ENCODE measurements around the gene SPIRE2. TPM values are rescaled to one million over a fixed set of nuclear protein-coding genes. Genes with fewer than 3 reads are reported as not detected.
"Not testable (repeated sequence)": the region's sequence is repeated elsewhere in the genome, so short reads cannot be mapped to it uniquely, and the experiment has no call there.

The SPIRE2 gene, protein sequence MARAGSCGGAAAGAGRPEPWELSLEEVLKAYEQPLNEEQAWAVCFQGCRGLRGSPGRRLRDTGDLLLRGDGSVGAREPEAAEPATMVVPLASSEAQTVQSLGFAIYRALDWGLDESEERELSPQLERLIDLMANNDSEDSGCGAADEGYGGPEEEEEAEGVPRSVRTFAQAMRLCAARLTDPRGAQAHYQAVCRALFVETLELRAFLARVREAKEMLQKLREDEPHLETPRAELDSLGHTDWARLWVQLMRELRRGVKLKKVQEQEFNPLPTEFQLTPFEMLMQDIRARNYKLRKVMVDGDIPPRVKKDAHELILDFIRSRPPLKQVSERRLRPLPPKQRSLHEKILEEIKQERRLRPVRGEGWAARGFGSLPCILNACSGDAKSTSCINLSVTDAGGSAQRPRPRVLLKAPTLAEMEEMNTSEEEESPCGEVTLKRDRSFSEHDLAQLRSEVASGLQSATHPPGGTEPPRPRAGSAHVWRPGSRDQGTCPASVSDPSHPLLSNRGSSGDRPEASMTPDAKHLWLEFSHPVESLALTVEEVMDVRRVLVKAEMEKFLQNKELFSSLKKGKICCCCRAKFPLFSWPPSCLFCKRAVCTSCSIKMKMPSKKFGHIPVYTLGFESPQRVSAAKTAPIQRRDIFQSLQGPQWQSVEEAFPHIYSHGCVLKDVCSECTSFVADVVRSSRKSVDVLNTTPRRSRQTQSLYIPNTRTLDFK
- total RNA-seq (2014; rRNA removed; shearing (Covaris generic)) (3.6 TPM in 1 of 2 replicates, not detected in the other), polyA plus RNA-seq (2016; fragmentation: Nextera tagmentation; extraction: Ambion mirVana) (0.55 and 0.79 TPM in 2 replicates)

- Histone ChIP-seq H3K4me1 (ENCODE audit: insufficient read depth) (no peaks in the 10 kb centered on the region), H3K9me3 (ENCODE audit: low read depth) (no peaks in the 10 kb centered on the region), H3K79me2 (ENCODE audit: insufficient read depth) (no peaks in the 10 kb centered on the region), H3K4me3 (peak within 1 kb of the TSS; percentile 67), H3K4me2 (ENCODE audit: unreplicated experiment) (peak within 1 kb of the TSS; percentile 56), H3K27me3 (replicated peaks; ENCODE audit: insufficient read depth) (no peaks in the 10 kb centered on the region), H3K27ac (no peak within 1 kb of the TSS), H3K36me3 (ENCODE audit: low read depth) (no peaks in the 10 kb centered on the region), H2AFZ (peak within 1 kb of the TSS; percentile 59), H3K9ac (peak within 1 kb of the TSS; percentile 39; the same call in 1 of the 2 replicates), H3F3A (ENCODE audit: insufficient read depth) (no peaks in the 10 kb centered on the region), H4K20me1 (ENCODE audit: insufficient read depth) (no peaks in the 10 kb centered on the region), H3K9me2 (ENCODE audit: insufficient read depth) (no peaks in the 10 kb centered on the region)
- TF ChIP-seq EZH2 (IDR thresholded peaks at IDR 0.05; ENCODE audit: insufficient read depth, poor library complexity, severe bottlenecking), result no peak
- no peak for TF ChIP-seq EZH2phosphoT487 (IDR thresholded peaks at IDR 0.05; ENCODE audit: insufficient read depth, low read depth)
- DNase-seq, result peak; percentile 91
- 4% methylated on average over 19 to 57 of the region's 98 CpGs for WGBS, 2 experiments (ENCODE audit: low coverage in 1 of 2, low lambda C conversion rate in 2 of 2, missing lambda C conversion rate in 2 of 2)
- in situ Hi-C loops (cut with MboI), result no loop called here
Observed at GRCh38 chr16:89828199-89828869, at the start of gene SPIRE2. SPIRE2 (plus strand) TSS chr16:89828475; CDS start chr16:89828551, 76 bp downstream.

DNA sequence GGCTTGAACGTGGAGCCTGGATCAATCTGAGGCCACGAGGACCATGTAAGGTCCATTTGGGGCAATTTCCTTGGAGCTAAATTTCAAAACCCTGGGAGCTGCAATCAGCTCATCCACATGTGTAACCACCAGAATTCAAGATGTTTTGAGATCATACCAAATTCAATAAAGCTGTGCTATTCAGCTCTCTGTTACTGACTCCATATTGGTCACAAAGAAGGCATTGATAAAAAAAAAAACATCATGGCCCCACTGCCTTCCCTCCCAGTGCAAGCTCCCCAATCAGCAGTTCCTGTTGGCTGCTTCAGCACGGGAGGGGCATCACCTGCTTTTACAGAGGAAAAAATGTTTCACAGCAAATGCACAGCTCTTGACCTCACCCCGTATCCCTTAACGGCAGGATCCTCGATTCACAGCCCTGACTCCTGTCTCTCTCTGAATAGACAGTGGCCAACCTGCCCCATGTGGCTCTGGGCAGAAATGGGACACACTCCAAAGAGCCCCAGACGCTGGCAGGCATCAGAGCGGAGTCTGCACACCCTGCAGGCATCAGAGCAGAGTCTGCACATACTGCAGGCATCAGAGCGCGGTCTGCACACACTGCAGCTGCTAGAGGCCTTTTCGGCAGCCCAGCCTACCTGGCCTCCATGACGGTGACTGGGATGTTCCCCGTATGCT, 48.9 kb upstream of the SPIRE2 start:
- Histone ChIP-seq H3K79me2 (ENCODE audit: insufficient read depth) (no peaks in the 10 kb centered on the region), H3K9ac (no peak overlapping the region), H3K4me3 (no peak overlapping the region), H3K27ac (no peak overlapping the region), H2AFZ (no peak overlapping the region), H3F3A (ENCODE audit: insufficient read depth) (no peaks in the 10 kb centered on the region), H3K4me2 (ENCODE audit: unreplicated experiment) (no peak overlapping the region), H4K20me1 (ENCODE audit: insufficient read depth) (no peaks in the 10 kb centered on the region), H3K36me3 (ENCODE audit: low read depth) (no peaks in the 10 kb centered on the region), H3K9me2 (ENCODE audit: insufficient read depth) (no peaks in the 10 kb centered on the region), H3K9me3 (ENCODE audit: low read depth) (no peaks in the 10 kb centered on the region), H3K27me3 (replicated peaks; ENCODE audit: insufficient read depth) (no peaks in the 10 kb centered on the region), H3K4me1 (ENCODE audit: insufficient read depth) (no peaks in the 10 kb centered on the region)
- 87 to 88% methylated on average over 13 of the region's 13 CpGs for WGBS, 2 experiments (ENCODE audit: low coverage in 1 of 2, low lambda C conversion rate in 2 of 2, missing lambda C conversion rate in 2 of 2)
- in situ Hi-C loops (cut with MboI), result no loop called here
- TF ChIP-seq EZH2 (IDR thresholded peaks at IDR 0.05; ENCODE audit: insufficient read depth, poor library complexity, severe bottlenecking) (no peak), EZH2phosphoT487 (IDR thresholded peaks at IDR 0.05; ENCODE audit: insufficient read depth, low read depth) (no peak)
- no peak for DNase-seq

GRCh38 chr16:89779909-89780305, 48.4 kb upstream of the SPIRE2 start:
- no peak overlapping the region for H3K27ac ChIP-seq
- H3K9me2 ChIP-seq (ENCODE audit: insufficient read depth), result no peaks in the 10 kb centered on the region
- H3K4me1 ChIP-seq (ENCODE audit: insufficient read depth), result no peaks in the 10 kb centered on the region
- H3K36me3 ChIP-seq (ENCODE audit: low read depth), result no peaks in the 10 kb centered on the region
- H3K4me2 ChIP-seq (ENCODE audit: unreplicated experiment), result no peak overlapping the region
- H3K9me3 ChIP-seq (ENCODE audit: low read depth), result no peaks in the 10 kb centered on the region
- no peaks in the 10 kb centered on the region for H3K79me2 ChIP-seq (ENCODE audit: insufficient read depth)
- no peak overlapping the region for H3K9ac ChIP-seq
- H3K4me3 ChIP-seq, result no peak overlapping the region
- 94 to 97% methylated on average over 6 of the region's 6 CpGs for WGBS, 2 experiments (ENCODE audit: low coverage in 1 of 2, low lambda C conversion rate in 2 of 2, missing lambda C conversion rate in 2 of 2)
- no peaks in the 10 kb centered on the region for H4K20me1 ChIP-seq (ENCODE audit: insufficient read depth)
- no peak for DNase-seq
- in situ Hi-C loops (cut with MboI), result no loop called here
- TF ChIP-seq EZH2phosphoT487 (IDR thresholded peaks at IDR 0.05; ENCODE audit: insufficient read depth, low read depth) (no peak), EZH2 (IDR thresholded peaks at IDR 0.05; ENCODE audit: insufficient read depth, poor library complexity, severe bottlenecking) (no peak)
- H2AFZ ChIP-seq, result no peak overlapping the region
- no peaks in the 10 kb centered on the region for H3K27me3 ChIP-seq (replicated peaks; ENCODE audit: insufficient read depth)
- H3F3A ChIP-seq (ENCODE audit: insufficient read depth), result no peaks in the 10 kb centered on the region

- no peaks in the 10 kb centered on the region for H3K79me2 ChIP-seq (ENCODE audit: insufficient read depth)
- no peaks in the 10 kb centered on the region for H3K27me3 ChIP-seq (replicated peaks; ENCODE audit: insufficient read depth)
- no peak overlapping the region for H2AFZ ChIP-seq
- H3K4me1 ChIP-seq (ENCODE audit: insufficient read depth), result no peaks in the 10 kb centered on the region
- no peak overlapping the region for H3K27ac ChIP-seq
- H4K20me1 ChIP-seq (ENCODE audit: insufficient read depth), result no peaks in the 10 kb centered on the region
- no peaks in the 10 kb centered on the region for H3K9me3 ChIP-seq (ENCODE audit: low read depth)
- no peak for DNase-seq
- H3F3A ChIP-seq (ENCODE audit: insufficient read depth), result no peaks in the 10 kb centered on the region
- no peaks in the 10 kb centered on the region for H3K36me3 ChIP-seq (ENCODE audit: low read depth)
- in situ Hi-C loops (cut with MboI), result no loop called here
- H3K4me2 ChIP-seq (ENCODE audit: unreplicated experiment), result no peak overlapping the region
- H3K9me2 ChIP-seq (ENCODE audit: insufficient read depth), result no peaks in the 10 kb centered on the region
- TF ChIP-seq EZH2 (IDR thresholded peaks at IDR 0.05; ENCODE audit: insufficient read depth, poor library complexity, severe bottlenecking) (no peak), EZH2phosphoT487 (IDR thresholded peaks at IDR 0.05; ENCODE audit: insufficient read depth, low read depth) (no peak)
- no peak overlapping the region for H3K9ac ChIP-seq
- 92 to 97% methylated on average over 6 of the region's 6 CpGs for WGBS, 2 experiments (ENCODE audit: low coverage in 1 of 2, low lambda C conversion rate in 2 of 2, missing lambda C conversion rate in 2 of 2)
- no peak overlapping the region for H3K4me3 ChIP-seq
Observed at GRCh38 chr16:89782489-89782888, 45.8 kb upstream of the SPIRE2 start.

- H3F3A ChIP-seq (ENCODE audit: insufficient read depth); in situ Hi-C loops (cut with MboI); H4K20me1 ChIP-seq (ENCODE audit: insufficient read depth); H3K79me2 ChIP-seq (ENCODE audit: insufficient read depth); H3K27ac ChIP-seq; H3K9me3 ChIP-seq (ENCODE audit: low read depth); H3K9me2 ChIP-seq (ENCODE audit: insufficient read depth); H3K4me1 ChIP-seq (ENCODE audit: insufficient read depth); H3K4me3 ChIP-seq; H3K36me3 ChIP-seq (ENCODE audit: low read depth); H3K4me2 ChIP-seq (ENCODE audit: unreplicated experiment); H3K9ac ChIP-seq; DNase-seq; H3K27me3 ChIP-seq (replicated peaks; ENCODE audit: insufficient read depth); H2AFZ ChIP-seq: not testable (repeated sequence)
- 88 to 99% methylated on average over 6 of the region's 6 CpGs for WGBS, 2 experiments (ENCODE audit: low coverage in 1 of 2, low lambda C conversion rate in 2 of 2, missing lambda C conversion rate in 2 of 2)
Observed at GRCh38 chr16:89783952-89784351, 44.3 kb upstream of the SPIRE2 start.
